ENCODE results near the gene PTPN14.

Gene PTPN14

DNA sequence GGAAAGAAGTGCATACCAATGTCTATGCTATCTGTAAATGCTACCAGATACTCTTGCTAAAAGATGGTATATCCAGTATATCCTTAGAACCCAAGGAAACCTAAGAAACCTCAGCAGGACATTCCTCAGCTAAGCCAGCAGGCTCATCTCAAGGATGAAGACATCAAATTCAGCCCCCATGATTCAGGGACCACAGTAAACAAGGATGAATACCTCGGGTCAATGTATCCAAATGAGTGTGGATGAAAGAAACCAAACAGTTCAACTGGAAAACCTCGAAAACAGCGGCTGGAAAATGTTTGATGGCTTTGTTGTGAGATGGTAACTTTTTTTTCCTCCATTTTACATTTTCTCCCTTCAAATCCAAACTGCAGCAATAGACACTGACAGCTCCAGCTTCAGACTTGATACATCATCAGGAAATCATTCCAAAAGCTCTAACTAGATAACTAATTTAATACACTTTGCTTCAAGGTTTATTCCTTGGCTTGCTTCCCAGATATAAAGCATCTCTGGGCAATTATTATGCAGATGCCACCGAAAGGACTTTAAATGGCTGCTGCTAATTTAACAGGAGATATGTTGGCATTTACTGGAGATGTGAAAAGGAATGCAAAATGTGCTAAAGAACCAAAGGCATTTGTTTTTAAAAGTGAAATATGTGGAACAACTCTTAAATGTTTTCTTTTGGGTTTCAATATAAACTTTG lies 196.8 kb downstream of the PTPN14 start:
- DNase-seq = peak; percentile 6

DNA sequence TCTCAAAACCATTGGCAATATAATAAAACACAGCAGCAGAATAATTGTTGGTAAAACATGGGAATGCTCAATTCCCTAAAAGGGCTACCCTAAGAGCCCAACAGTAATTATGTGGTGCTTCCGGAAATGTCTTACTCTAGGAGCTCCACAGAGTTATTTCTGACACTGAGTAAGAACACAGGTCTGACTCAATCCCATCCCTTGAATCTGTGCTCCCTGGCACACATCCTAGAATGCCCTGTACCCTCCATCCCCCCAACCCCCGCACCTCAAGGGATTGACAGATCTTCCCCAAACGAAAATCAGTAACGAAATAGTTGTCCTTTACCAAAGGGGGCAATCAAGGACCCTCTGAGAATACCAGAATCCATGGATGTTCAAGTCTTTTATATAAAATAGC lies 198.6 kb downstream of the PTPN14 start:
- DNase-seq = no peak

- no peak for DNase-seq
Measured at GRCh38 chr1:214351551-214352277, 199.7 kb downstream of the PTPN14 start.

DNA sequence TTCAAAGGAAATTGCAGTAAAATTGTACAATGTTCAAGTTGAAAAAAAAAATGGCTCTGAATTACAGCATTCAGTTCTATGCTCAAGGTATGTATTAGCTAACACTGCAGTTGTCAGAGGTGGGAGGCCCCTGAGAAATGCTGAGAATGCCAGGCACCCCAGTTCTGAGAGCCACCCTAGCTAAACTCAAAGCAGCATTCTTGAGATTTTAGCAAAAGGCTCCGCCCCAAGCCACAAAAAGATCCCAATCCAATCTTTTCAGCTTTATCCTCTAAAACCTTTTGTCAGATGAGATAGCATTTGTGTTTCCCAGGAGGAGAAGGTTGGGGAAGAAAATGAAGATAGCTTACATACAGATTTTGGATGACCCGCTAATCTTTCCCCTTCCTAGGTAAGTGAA lies 201.6 kb downstream of the PTPN14 start:
- no peak for DNase-seq

DNA sequence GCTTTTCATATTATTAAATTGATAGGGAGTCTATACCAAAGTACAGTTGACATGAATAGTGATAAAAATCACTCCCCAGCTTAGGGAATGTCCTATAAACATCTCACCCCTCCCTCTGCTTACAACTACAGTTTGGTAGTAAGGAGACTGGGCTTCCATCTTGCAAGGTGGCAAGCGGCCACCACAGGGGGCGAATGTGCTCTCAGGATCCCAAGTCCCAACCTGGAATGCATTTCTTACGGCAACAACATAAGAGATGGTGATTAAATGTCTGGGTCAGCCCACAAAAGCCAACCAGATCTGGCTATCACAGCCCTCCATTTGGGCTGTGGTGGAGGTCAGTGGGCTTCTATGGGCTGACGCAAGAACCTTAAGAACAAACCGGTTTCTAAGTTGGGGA lies 202.4 kb downstream of the PTPN14 start:
- no peak for DNase-seq

GRCh38 chr1:214344897-214345296 lies 206.5 kb downstream of the PTPN14 start:
- DNase-seq = no peak

- DNase-seq = no peak
Measured at GRCh38 chr1:214342525-214342924, 208.9 kb downstream of the PTPN14 start.

- no peak for DNase-seq
Measured at GRCh38 chr1:214341932-214342331, 209.5 kb downstream of the PTPN14 start.

DNA sequence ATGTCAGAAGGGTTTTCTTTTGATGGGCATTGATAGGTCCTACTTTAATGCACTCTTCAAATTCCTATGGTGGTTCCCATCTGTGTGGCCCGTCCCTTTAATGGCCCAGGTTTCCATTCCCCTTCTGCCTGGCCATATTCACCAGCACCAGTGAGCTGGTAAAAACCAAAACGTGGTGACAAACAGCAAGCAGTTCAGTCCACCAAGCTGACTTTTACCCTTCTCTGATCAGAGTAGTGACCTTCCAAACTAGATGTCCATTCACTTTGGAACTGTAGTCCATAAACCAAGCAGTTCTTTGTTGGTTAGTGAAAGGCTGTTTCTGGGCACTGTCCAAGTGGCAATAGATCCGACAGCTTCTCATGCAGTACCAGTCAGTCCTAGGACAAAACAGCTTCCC lies 209.9 kb downstream of the PTPN14 start:
- no peak for DNase-seq

DNA sequence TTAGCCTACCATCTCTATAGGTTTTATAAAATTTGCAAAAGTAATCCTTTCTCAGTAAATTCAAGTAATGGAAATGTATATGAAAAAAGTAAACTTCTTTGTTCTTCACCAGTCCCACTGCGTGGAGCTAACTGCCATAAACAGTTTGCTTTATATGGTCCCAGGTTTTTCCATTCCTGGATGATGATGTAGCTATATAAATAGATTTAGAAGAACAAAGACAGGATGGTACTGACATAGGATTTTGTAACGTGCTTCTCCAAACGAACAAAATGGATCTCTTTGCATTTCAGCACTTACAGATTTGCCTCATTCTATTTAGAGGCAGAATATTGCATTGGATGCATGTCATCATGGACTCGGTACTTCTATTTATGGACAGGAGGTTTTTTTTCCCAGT lies 213.2 kb downstream of the PTPN14 start:
- DNase-seq = no peak

DNA sequence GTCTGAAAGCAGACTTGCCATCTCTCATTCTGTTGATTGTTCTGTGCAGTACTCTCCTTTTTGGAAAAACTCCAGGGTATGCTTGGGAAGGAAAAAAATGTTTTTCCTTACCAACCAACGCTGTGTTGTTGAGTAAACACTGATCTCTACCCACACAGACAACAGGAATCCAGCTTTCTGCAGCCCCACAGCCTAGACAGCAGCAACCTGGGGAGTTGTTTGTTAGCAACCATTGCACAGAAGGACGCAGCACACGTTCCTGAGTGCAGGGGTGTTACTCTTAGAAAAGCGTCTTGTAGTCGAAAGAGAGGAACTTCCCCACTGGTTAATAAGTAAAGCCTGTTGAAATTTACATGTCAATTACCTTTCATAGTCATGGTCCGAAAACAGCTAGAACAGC lies 213.9 kb downstream of the PTPN14 start:
- DNase-seq = no peak

GRCh38 chr1:214337015-214337414 lies 214.4 kb downstream of the PTPN14 start:
- DNase-seq = no peak

GRCh38 chr1:214335567-214335966 lies 215.8 kb downstream of the PTPN14 start:
- no peak for DNase-seq

GRCh38 chr1:214332946-214333798 lies 218.2 kb downstream of the PTPN14 start:
- DNase-seq = peak; percentile 11

GRCh38 chr1:214331827-214332423 lies 219.5 kb downstream of the PTPN14 start:
- DNase-seq = no peak

DNA sequence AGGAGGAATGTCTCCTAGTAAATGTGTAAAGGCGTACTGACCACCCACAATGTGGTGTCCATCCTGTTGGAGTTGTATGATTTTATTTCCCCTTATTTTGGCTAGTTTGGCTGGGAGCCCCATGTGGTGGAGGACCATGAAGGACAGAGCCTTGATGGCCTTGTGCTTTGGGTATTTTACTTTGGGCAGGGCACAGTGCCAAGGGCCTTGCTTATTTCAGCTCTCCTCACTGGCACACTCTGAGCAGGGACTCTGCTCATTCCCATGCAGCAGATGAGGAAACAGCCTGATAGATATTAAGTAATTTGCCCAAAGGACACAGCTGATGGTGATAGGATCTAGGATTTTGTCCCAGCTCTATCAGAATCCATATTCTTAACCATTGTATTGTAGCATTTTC lies 220.2 kb downstream of the PTPN14 start:
- no peak for DNase-seq

DNA sequence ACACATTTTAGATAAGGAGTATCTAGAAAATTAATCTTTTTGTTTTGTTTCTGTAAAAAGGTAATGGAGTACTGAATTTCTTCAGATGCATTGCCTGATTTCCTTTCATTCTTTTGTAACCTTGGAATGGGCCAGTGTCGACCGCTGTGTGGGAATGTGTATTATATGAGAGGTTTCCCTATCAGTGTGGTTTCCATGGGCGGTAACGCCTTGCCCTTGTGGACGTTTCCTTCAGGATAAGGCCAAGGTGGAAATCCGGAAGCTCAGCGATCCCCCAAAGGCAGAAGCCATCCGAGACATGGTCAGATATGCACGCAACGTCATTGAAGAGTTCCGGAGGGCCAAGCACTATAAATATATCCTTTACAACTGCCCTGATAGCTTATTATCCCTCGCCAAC lies 220.7 kb downstream of the PTPN14 start:
- no peak for DNase-seq

GRCh38 chr1:214330222-214330621 lies 221.2 kb downstream of the PTPN14 start:
- no peak for DNase-seq

DNA sequence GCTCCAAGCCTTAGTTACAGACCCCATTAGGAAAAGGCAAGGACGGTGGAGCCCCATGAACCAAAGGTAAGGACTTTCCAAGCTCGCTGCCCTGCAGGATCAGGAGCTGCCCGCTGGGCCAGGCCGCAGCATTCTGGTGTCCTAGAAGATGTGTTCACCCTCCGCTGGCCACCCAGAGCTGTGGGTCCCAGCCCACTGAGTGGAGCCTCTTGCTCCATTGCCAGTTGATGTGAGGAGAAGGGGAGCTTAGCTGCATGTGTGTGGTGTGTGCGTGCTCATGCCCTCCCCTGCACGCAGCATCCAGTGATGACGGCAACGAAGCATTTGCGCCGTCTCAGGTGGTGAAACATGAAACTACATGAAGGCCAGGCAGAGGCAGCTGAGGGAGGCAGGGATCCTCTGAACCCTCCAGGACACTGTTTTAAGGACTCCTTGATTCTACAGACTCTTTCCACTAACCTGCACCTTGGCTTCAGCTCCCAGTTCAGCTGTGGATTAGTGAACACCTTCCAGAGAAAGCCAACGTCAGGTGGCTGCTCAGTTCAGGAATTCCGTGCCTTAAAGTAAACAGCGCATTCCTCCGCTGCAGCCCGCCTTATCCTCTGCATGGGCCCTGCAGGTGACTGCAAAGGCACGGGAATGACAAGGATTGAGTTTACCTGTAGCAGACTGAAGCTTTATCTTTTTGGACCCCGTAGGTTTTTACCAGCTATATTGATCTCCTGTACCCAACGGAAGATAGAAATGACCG lies 221.8 kb downstream of the PTPN14 start:
- DNase-seq = no peak

DNA sequence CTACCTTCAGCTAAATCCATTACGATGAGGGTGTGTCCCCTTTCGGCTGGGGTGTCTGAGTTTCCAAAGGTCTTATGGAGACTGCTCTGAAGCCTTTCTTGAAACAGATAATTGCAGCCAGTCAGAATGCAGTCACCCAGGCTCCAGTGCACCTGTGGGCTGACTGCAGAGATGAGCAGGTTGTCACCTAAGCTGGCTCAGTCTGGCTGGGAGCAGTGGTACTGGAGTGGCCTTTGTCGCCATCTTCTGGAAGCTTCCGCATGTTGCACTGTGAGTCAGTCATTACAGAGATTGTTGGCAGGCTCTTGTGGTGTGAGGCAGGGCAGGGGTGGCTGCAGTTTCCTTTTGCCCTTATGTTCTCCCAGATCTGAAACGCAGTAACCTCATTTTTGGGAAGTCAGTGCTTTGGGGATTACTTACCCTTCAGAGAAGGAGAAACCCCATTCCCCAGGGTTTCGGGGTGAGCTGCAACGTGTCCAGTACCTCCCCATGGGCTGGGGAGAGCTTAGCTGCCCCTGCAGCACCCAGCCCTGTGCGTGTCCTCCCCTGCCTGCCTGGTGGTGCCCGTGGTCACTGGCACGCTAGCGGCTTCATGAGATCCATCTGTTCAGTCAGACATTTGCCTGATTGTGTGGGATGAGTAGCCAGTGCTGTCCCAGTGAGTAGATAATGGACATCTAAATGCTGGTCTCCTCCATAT lies 222.5 kb downstream of the PTPN14 start:
- DNase-seq = peak; percentile 32

- no peak for DNase-seq
Measured at GRCh38 chr1:214327514-214327913, 223.9 kb downstream of the PTPN14 start.

GRCh38 chr1:214326406-214326805 lies 225.0 kb downstream of the PTPN14 start:
- DNase-seq = no peak

Data from NCI-H446 treated with DMSO at 0.1 percent for 48 hours (cell line).